Breast epithelium (tissue), 3 donors: Measurements from ENCODE around the gene TMEM143.

Experiments used
- CTCF ChIP-seq, 3 donors: fragments of 450-650 bp; IDR thresholded peaks; one replicate each; pipeline ENCODE4 v1.5.1; 2016 to 2017; ENCODE audit warnings: antibody characterized with exemption in 3 of 3, mild to moderate bottlenecking in 3 of 3, moderate library complexity in 3 of 3
- POLR2A ChIP-seq: fragments of 450-650 bp; IDR thresholded peaks from one replicate; pipeline ENCODE4 v1.6.1; 2016; ENCODE audit warnings: antibody characterized with exemption, mild to moderate bottlenecking, moderate library complexity
- POLR2AphosphoS5 ChIP-seq, 3 donors: sonication (generic); formaldehyde crosslinking; IDR thresholded peaks; one replicate each; pipeline ENCODE4 v1.6.1; 2017; ENCODE audit warnings: antibody characterized with exemption in 3 of 3

- TF ChIP-seq POLR2A (peak; percentile 28), CTCF (IDR thresholded peaks at IDR 0.05) (peak in 1 of 3 donors; percentile 25), POLR2AphosphoS5 (IDR thresholded peaks at IDR 0.05) (peak; percentile 62 to 90 (median 77))
Observed at GRCh38 chr19:48321622-48322591, 41.8 kb downstream of the TMEM143 start.
